GM18526 (cell line): Measurements from ENCODE around the gene VPS39.

ENCODE experiments used
- POLR2A ChIP-seq: IDR thresholded peaks from 3 replicates; pipeline ENCODE4 v1.6.1; 2011; ENCODE audit not compliant: insufficient read length; ENCODE audit errors: extremely low read depth

The VPS39 gene

GRCh38 chr15:42175671-42176070, 32.4 kb downstream of the VPS39 start:
- no peak for TF ChIP-seq POLR2A

- no peak for TF ChIP-seq POLR2A
These were observed 35.6 kb downstream of the VPS39 start for GRCh38 chr15:42172475-42172874.

DNA sequence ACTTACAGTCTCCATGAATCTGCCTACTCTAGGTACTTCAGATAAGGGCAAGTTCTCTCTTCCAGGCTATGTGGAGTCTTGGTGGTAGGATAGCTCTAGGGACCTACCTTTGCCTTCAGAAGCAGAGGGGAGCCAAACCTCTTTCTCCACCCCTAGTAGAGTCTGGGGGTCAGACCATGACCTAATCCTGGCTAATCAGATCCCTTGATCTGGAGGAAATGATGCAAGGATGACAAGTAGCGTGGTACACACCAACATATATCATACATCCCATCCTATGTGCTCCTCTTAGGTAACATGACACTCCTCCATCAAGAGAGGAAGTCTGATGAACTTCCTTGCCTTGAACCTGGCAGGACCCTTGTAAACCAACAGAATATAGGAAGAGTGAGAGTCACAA, 36.3 kb downstream of the VPS39 start:
- no peak for TF ChIP-seq POLR2A

GRCh38 chr15:42171122-42171521, 37.0 kb downstream of the VPS39 start:
- TF ChIP-seq POLR2A, result no peak

GRCh38 chr15:42166225-42166940, 41.7 kb downstream of the VPS39 start:
- TF ChIP-seq POLR2A, result no peak

DNA sequence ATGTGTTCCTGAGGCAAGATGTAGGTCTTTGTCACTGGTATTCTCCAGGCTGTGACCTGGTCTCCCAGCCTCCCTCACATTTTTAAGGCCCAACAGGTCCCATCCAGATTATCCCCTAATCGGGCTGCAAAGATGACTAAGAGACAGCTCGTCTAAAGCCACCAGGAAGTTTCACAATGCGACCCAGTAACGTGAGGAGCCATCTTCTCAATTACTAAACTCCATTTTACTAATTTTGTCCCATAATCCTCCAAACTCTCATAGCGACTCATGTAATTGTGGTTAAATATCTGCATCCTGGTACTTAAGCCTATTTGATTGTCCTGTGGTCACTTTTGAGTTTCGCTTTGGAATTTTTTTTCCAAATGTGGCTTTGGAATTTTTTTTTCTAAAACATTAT, 43.0 kb downstream of the VPS39 start:
- TF ChIP-seq POLR2A, result no peak

GRCh38 chr15:42163947-42164550, 44.1 kb downstream of the VPS39 start:
- TF ChIP-seq POLR2A, result no peak

- no peak for TF ChIP-seq POLR2A
These were observed 44.8 kb downstream of the VPS39 start for GRCh38 chr15:42163291-42163690.

- no peak for TF ChIP-seq POLR2A
These were observed 48.0 kb downstream of the VPS39 start for GRCh38 chr15:42160136-42160535.

GRCh38 chr15:42159381-42160015, 48.6 kb downstream of the VPS39 start:
- no peak for TF ChIP-seq POLR2A

DNA sequence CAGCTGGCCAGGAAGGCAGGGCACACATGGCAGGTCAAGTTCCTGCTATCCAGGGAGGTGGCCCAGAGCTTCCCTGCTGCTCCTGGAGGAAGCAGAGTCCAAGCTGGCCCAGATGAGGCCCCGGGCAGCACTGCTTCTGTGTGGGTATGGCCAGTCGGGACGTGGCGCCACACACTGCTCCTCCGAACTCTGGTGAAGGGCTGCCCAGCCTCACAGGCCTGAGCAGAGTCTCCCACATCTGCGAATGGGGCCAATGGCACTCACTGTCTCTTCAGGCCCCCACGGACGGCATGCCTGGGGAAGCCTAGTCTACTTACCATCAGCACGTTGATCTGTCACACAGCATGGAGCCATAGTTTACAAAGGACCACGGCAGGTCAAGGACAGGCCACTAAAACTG, 49.2 kb downstream of the VPS39 start:
- TF ChIP-seq POLR2A, result no peak

DNA sequence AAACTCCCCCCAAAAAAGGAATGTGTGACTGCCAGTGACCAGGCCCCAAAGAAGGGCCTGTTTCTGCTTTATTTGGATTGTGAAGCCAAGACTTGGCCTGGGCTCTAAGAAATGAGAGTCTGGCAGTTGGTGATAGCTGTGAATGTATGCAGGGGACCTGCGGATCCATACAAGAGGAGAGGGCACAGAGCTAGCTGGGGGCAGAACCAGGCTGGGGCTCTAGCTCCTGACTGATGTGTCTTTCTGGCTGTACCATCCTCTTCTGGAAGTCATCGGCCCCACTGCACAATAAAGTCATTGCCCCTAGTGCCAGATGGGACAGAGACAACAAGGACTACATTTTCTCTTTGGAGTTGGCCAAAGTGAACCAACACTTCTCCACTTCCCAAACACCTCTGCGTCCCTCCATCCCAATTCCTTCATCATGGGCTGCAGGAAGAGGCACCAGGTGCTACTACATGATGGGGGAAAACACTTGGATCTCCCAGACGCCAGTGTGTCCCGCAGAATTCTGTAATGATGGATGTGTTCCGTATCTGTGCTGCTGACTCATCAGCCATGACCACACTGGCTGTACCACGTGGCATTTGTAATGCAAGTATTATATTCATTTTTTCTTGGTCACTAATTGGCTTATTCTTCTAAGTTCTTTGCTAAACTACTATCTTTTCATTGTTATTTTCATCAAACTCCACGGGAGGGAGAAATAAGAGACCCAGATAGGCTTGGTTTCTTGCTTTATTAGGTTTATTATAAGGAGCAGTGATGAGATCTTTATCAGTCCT, 49.9 kb downstream of the VPS39 start:
- no peak for TF ChIP-seq POLR2A

DNA sequence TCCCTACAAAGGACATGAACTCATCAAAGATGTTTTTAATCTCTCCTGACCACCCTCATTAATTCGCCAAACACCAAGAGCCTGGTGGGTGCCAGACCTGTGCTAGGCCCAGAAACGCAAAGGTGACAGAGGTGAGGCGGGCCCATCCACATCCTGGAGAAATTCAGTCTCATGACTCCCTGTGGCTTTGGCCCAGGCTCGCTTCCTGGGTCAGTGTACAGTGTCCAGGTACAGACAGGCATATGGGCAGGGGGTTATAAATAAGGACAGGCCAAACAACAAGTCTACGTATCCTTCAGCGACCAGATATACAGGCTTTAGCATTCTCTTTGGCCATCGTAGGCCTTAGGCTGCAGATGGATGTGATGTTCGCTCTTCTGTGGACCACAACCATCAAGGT, 50.7 kb downstream of the VPS39 start:
- TF ChIP-seq POLR2A, result no peak

GRCh38 chr15:42156243-42156922, 51.7 kb downstream of the VPS39 start, which contains the start of gene PLA2G4F:
TSS of gene PLA2G4F (minus strand) at chr15:42156636. CDS start at chr15:42156549, 87 bp downstream.
- no peak for TF ChIP-seq POLR2A
